Astrocyte (in vitro differentiated cells and primary cell): ENCODE data around the gene PPTC7.

Source experiments
- CTCF ChIP-seq: IDR thresholded peaks from 2 replicates; pipeline ENCODE4 v1.5.1; 2011; ENCODE audit warnings: low read depth, mild to moderate bottlenecking, inconsistent platforms, low read length, moderate library complexity; ENCODE audit not compliant: insufficient read depth
- EZH2 ChIP-seq: IDR thresholded peaks from 2 replicates; pipeline ENCODE4 v1.6.1; 2012; ENCODE audit warnings: mild to moderate bottlenecking, low read length, inconsistent platforms; ENCODE audit not compliant: insufficient read depth

DNA sequence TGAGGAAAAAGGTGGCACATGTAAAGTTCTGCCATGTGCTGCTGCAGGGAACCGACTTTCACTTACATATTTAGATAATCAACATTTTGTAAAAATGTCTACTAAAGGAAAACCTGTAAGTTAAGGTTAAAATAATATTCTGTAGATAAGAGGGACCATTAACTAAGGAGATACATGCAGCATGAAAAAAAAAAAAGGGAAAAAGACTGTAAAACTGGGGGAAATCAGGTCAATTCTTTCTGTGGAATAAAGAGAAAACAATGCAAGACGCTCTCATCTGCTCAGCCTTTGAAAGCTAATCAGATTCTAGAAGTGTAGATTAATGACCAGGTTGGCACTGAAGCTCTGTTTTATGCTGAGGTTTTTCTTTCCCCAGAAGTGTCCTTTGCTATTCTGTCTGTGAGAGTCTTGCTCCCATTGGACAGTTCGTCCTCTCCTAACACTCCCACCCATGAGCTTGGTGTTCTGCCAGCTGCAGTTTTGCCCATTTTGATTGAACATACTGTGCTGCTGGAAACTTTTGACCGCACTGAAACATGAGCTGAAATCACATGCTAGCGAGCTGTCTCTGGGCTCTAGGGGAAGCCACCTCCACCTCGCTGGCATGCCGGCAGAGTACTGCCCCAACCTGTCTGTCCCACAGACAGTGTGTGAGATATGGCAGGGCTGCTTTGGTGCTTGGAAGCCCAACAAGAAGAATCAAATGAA, 39.7 kb downstream of the PPTC7 start:
- TF ChIP-seq CTCF, result no peak
- no peak for TF ChIP-seq EZH2
